LNCAP (cell line): ENCODE data around the gene SLC35G3.

Source experiments
- TF ChIP-seq, protein P1 (sequence below): fragments of 450-650 bp; IDR thresholded peaks from 2 replicates; pipeline ENCODE4 v1.5.1; 2017; ENCODE audit warnings: mild to moderate bottlenecking

Gene SLC35G3

DNA sequence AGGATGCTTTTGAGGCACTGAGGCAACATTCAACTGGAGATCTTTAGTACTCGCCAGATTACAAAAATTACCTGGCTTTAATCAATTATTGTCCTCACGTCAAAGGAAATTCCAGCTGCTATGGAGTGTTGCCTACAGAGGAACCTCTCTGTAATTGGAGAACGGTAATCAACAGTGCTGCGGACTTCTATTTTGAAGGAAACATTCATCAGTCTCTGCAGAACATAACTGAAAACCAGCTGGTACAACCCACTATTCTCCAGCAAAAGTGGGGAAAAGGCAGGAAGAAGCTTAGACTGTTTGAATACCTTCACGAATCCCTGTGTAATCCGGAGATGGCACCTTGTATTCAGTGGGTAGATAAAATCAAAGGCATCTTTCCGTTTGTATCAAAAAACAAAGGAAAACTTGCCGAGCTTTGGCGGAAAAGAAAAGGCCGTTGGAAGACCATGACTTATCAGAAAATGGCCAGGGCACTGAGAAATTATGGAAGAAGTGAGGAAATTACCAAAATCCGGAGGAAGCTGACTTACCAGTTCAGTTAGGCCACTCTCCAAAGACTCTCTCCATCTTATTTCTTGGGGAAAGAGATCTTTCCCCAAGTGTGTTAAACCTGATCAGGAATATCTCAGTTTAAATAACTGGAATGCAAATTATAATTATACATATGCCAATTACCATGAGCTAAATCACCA is 3.0 kb downstream of the SLC35G3 start:
- TF ChIP-seq, protein P1, sequence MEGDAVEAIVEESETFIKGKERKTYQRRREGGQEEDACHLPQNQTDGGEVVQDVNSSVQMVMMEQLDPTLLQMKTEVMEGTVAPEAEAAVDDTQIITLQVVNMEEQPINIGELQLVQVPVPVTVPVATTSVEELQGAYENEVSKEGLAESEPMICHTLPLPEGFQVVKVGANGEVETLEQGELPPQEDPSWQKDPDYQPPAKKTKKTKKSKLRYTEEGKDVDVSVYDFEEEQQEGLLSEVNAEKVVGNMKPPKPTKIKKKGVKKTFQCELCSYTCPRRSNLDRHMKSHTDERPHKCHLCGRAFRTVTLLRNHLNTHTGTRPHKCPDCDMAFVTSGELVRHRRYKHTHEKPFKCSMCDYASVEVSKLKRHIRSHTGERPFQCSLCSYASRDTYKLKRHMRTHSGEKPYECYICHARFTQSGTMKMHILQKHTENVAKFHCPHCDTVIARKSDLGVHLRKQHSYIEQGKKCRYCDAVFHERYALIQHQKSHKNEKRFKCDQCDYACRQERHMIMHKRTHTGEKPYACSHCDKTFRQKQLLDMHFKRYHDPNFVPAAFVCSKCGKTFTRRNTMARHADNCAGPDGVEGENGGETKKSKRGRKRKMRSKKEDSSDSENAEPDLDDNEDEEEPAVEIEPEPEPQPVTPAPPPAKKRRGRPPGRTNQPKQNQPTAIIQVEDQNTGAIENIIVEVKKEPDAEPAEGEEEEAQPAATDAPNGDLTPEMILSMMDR = no peak

GRCh38 chr17:35189291-35189690 is 4.9 kb downstream of the SLC35G3 start:
- TF ChIP-seq, protein P1 = no peak

DNA sequence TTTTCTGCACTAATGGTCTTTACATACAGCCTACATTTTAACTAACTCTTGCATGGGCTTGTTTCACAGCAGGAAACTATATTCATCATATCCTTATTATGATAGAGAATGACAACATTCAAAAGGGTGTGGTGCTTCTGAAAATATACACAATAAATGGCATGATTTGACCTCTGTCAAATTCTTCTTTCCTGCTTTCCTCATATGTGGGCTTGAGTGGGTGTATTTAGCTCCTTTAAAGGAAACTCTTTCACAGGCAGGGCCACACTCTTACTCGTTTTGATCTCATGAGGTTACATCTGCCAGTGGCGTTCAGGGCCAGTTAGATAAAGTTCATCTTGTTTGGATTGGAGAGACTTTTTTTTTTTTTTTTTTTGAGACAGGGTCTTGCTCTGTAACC is 6.1 kb downstream of the SLC35G3 start:
- TF ChIP-seq, protein P1 = no peak

- TF ChIP-seq, protein P1 = no peak
These were observed 6.7 kb downstream of the SLC35G3 start for GRCh38 chr17:35187481-35187880.

GRCh38 chr17:35185849-35186248 is 8.3 kb downstream of the SLC35G3 start:
- TF ChIP-seq, protein P1 = no peak

DNA sequence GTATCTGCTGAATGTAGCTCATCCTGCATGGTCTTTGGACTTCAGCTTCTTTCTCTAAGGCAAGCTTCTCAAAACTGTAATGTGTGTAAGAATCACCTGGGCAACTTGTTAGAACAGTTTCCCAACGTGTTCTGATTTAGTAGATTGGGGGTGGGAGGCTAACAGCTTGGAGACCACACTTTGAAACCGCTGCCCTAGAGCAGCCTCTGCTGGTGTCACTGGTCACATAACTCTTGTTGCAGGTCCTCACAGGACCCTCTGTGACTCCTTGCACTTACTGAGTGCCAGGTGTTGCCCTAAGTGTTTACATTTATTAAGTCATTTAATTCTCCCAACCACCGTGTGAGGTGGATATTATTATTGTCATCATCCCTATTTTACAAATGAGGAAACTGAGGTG is 9.9 kb downstream of the SLC35G3 start:
- TF ChIP-seq, protein P1 = no peak

DNA sequence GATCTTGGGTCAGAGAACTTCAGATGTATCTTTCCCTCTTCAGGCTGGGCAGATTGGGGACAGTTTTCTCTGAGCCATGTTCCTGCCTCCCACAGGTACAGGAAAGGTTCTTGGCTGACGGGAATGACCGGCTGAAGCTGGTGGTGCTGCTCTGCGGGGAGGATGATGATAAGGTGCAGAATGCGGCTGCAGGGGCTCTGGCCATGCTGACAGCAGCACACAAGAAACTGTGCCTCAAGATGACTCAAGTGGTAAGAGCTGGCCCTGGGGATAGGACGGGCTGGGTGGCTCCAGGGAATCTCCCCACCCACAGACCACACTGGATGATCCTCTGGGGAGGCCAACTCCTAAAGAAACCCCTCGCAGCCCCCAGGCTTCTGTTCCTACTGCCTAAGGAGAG is 10.9 kb downstream of the SLC35G3 start:
- TF ChIP-seq, protein P1 = no peak

DNA sequence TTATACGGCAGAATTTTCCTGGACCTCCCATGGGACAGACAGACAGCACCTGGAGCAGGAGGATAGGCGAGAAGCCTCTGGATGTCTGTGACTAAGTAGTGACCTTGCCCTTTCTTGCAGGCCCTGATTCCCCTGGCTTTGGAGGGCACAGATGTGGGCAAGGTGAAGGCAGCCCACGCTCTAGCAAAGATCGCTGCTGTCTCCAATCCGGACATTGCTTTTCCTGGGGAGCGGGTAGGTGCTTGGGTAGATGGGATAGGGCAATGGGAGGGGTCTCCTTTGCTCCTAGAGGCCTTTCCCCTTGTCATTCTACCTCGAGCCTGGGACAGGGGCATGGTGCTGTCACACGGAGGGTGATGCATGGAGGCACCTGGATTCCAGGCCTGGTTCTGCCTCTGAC is 17.3 kb downstream of the SLC35G3 start:
- TF ChIP-seq, protein P1 = no peak
